SK-N-SH treated with all-trans-retinoic acid at 6 μM for 48 hours (cell line): ENCODE results near the gene FAM89A.

Experiments used
- ATAC-seq: fragments of 200-7000 bp; cut with Tn5 transposase; 3 replicates; pipeline ENCODE4 v1.9.1; 2020; ENCODE audit warnings: mild to moderate bottlenecking, moderate library complexity
- ARNTL ChIP-seq: fragments of 450-650 bp; formaldehyde crosslinking; IDR thresholded peaks from 2 replicates; pipeline ENCODE4 v1.5.0; 2020; ENCODE audit warnings: low read depth, mild to moderate bottlenecking, moderate library complexity, borderline replicate concordance
- BACH2 ChIP-seq: fragments of 250-450 bp; sonication (Bioruptor Pico); IDR thresholded peaks from 2 replicates; pipeline ENCODE4 v1.9.0; 2021; ENCODE audit warnings: mild to moderate bottlenecking, borderline replicate concordance
- CSDC2 ChIP-seq: fragments of 250-450 bp; sonication (Bioruptor Pico); IDR thresholded peaks from 2 replicates; pipeline ENCODE4 v1.5.0; 2020; ENCODE audit warnings: mild to moderate bottlenecking, moderate library complexity
- ESRRG ChIP-seq: fragments of 250-450 bp; sonication (Bioruptor Pico); IDR thresholded peaks from 2 replicates; pipeline ENCODE4 v1.6.1; 2021; ENCODE audit warnings: mild to moderate bottlenecking
- GLIS3 ChIP-seq: fragments of 250-450 bp; sonication (Bioruptor Pico); IDR thresholded peaks from 2 replicates; pipeline ENCODE4 v1.5.0; 2020; ENCODE audit warnings: mild to moderate bottlenecking, moderate library complexity
- ISL1 ChIP-seq: fragments of 250-450 bp; sonication (Bioruptor Pico); IDR thresholded peaks from 2 replicates; pipeline ENCODE4 v2.1.2; 2022; ENCODE audit warnings: mild to moderate bottlenecking, moderate library complexity
- PPARA ChIP-seq: fragments of 250-450 bp; sonication (Bioruptor Pico); IDR thresholded peaks from 2 replicates; pipeline ENCODE4 v1.5.0; 2020; ENCODE audit warnings: mild to moderate bottlenecking, borderline replicate concordance
- RARB ChIP-seq: fragments of 250-450 bp; sonication (Bioruptor Pico); IDR thresholded peaks from 2 replicates; pipeline ENCODE4 v1.8.0; 2021; ENCODE audit warnings: mild to moderate bottlenecking, moderate library complexity
- SNAI2 ChIP-seq: fragments of 250-450 bp; sonication (Bioruptor Pico); IDR thresholded peaks from 2 replicates; pipeline ENCODE4 v1.5.0; 2020; ENCODE audit warnings: mild to moderate bottlenecking, moderate library complexity
- TCF4 ChIP-seq: fragments of 250-450 bp; sonication (Bioruptor Pico); IDR thresholded peaks from 2 replicates; pipeline ENCODE4 v1.8.0; 2021; ENCODE audit warnings: mild to moderate bottlenecking, moderate library complexity, borderline replicate concordance
- TOX ChIP-seq: fragments of 250-450 bp; sonication (Bioruptor Pico); IDR thresholded peaks from 2 replicates; pipeline ENCODE4 v1.8.0; 2021; ENCODE audit warnings: mild to moderate bottlenecking, moderate library complexity, borderline replicate concordance
- ZC3H10 ChIP-seq: fragments of 250-450 bp; sonication (Bioruptor Pico); IDR thresholded peaks from 2 replicates; pipeline ENCODE4 v1.5.1; 2021; ENCODE audit warnings: mild to moderate bottlenecking, moderate library complexity
- ZFP3 ChIP-seq: fragments of 250-450 bp; sonication (Bioruptor Pico); IDR thresholded peaks from 2 replicates; pipeline ENCODE4 v1.5.0; 2020; ENCODE audit warnings: mild to moderate bottlenecking, moderate library complexity
- ZFP30 ChIP-seq: fragments of 450-650 bp; formaldehyde crosslinking; IDR thresholded peaks from 2 replicates; pipeline ENCODE4 v1.5.0; 2022; ENCODE audit warnings: mild to moderate bottlenecking, moderate library complexity
- ZNF70 ChIP-seq: fragments of 450-650 bp; formaldehyde crosslinking; IDR thresholded peaks from 2 replicates; pipeline ENCODE4 v1.5.0; 2020; ENCODE audit warnings: mild to moderate bottlenecking, moderate library complexity
- ZNF8 ChIP-seq: fragments of 450-650 bp; formaldehyde crosslinking; IDR thresholded peaks from 2 replicates; pipeline ENCODE4 v1.5.0; 2020; ENCODE audit warnings: mild to moderate bottlenecking, moderate library complexity
- TF ChIP-seq, protein P1 (sequence below): fragments of 250-450 bp; sonication (Bioruptor Pico); IDR thresholded peaks from 2 replicates; pipeline ENCODE4 v1.5.1; 2021; ENCODE audit warnings: mild to moderate bottlenecking, moderate library complexity
- TF ChIP-seq, protein P2 (sequence below): fragments of 250-450 bp; sonication (Bioruptor Pico); IDR thresholded peaks from 2 replicates; pipeline ENCODE4 v1.5.1; 2020; ENCODE audit warnings: low read depth, mild to moderate bottlenecking, moderate library complexity
- TF ChIP-seq, protein P3 (sequence below): fragments of 250-450 bp; sonication (Bioruptor Pico); IDR thresholded peaks from 2 replicates; pipeline ENCODE4 v1.5.0; 2020; ENCODE audit warnings: mild to moderate bottlenecking, moderate library complexity
- TF ChIP-seq, protein P4 (sequence below): fragments of 250-450 bp; sonication (Bioruptor Pico); IDR thresholded peaks from 2 replicates; pipeline ENCODE4 v1.8.0; 2021; ENCODE audit warnings: low read depth, mild to moderate bottlenecking, moderate library complexity, borderline replicate concordance

Gene FAM89A

DNA sequence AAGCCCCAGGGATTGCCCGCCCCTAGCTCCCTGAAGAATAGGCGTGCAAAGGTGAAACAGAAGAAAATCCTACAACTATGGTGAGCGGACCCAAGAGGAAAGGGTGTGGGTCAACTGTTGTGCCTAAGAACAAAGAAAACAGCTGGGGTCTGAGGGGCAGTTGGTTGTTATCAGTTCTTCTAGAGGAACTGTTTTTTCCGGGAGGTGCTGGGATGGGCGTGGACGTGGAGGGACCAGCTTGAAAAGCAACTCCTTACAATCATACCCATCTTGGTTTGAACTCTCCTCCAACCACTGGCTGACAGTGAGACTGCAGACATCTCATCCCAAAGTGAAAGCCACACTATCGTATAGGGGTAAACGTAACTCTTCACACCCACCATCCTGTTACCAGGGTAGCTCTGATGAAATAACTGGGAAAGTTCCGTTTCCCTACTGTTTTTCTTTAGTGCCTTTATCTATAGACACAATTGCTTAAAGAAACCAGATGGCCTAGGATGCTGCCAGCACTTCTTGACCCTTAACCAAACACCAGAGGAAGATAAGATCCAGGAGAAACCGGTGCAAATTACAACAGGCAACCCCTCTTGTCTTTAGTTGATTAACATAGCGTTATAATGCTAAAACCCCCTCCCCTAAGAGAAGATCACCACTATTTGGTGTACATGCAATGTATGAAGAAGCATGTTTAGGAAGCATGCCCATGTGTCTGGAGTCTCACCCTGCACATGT, 25.6 kb upstream of the FAM89A start:
- ATAC-seq = no peak; the same call in 2 of the 3 replicates
- TF ChIP-seq, protein P1, sequence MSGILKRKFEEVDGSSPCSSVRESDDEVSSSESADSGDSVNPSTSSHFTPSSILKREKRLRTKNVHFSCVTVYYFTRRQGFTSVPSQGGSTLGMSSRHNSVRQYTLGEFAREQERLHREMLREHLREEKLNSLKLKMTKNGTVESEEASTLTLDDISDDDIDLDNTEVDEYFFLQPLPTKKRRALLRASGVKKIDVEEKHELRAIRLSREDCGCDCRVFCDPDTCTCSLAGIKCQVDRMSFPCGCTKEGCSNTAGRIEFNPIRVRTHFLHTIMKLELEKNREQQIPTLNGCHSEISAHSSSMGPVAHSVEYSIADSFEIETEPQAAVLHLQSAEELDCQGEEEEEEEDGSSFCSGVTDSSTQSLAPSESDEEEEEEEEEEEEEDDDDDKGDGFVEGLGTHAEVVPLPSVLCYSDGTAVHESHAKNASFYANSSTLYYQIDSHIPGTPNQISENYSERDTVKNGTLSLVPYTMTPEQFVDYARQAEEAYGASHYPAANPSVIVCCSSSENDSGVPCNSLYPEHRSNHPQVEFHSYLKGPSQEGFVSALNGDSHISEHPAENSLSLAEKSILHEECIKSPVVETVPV = no peak
- TF ChIP-seq RARB (CRISPR knock-in tag) (no peak), ZNF70 (no peak), ARNTL (no peak), ZFP30 (no peak), CSDC2 (CRISPR knock-in tag) (no peak), SNAI2 (CRISPR knock-in tag) (no peak)

DNA sequence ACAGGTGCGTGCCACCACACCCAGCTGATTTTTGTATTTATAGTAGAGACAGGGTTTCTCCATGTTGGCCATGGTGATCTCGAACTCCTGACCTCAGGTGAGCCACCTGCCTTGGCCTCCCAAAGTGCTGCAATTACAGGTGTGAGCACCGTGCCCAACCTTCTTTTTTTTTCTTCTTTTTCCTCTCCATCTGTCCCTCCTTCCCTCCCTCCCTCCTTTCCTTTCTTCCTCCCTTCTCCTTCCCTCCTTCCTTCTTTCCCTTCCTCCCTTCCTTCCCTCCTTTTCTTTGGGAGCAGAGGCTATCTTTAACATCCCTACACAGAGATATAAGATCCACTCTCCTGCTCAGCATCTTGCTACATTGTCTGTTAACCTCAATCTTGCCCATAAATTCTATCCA, 24.4 kb upstream of the FAM89A start:
- TF ChIP-seq, protein P2, sequence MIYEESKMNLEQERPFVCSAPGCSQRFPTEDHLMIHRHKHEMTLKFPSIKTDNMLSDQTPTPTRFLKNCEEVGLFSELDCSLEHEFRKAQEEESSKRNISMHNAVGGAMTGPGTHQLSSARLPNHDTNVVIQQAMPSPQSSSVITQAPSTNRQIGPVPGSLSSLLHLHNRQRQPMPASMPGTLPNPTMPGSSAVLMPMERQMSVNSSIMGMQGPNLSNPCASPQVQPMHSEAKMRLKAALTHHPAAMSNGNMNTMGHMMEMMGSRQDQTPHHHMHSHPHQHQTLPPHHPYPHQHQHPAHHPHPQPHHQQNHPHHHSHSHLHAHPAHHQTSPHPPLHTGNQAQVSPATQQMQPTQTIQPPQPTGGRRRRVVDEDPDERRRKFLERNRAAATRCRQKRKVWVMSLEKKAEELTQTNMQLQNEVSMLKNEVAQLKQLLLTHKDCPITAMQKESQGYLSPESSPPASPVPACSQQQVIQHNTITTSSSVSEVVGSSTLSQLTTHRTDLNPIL (CRISPR knock-in tag) = no peak
- TF ChIP-seq, protein P3, sequence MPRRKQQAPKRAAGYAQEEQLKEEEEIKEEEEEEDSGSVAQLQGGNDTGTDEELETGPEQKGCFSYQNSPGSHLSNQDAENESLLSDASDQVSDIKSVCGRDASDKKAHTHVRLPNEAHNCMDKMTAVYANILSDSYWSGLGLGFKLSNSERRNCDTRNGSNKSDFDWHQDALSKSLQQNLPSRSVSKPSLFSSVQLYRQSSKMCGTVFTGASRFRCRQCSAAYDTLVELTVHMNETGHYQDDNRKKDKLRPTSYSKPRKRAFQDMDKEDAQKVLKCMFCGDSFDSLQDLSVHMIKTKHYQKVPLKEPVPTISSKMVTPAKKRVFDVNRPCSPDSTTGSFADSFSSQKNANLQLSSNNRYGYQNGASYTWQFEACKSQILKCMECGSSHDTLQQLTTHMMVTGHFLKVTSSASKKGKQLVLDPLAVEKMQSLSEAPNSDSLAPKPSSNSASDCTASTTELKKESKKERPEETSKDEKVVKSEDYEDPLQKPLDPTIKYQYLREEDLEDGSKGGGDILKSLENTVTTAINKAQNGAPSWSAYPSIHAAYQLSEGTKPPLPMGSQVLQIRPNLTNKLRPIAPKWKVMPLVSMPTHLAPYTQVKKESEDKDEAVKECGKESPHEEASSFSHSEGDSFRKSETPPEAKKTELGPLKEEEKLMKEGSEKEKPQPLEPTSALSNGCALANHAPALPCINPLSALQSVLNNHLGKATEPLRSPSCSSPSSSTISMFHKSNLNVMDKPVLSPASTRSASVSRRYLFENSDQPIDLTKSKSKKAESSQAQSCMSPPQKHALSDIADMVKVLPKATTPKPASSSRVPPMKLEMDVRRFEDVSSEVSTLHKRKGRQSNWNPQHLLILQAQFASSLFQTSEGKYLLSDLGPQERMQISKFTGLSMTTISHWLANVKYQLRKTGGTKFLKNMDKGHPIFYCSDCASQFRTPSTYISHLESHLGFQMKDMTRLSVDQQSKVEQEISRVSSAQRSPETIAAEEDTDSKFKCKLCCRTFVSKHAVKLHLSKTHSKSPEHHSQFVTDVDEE (CRISPR knock-in tag) = no peak
- TF ChIP-seq ZFP30 = no peak
- no peak for TF ChIP-seq ISL1 (CRISPR knock-in tag)
- TF ChIP-seq, protein P4, sequence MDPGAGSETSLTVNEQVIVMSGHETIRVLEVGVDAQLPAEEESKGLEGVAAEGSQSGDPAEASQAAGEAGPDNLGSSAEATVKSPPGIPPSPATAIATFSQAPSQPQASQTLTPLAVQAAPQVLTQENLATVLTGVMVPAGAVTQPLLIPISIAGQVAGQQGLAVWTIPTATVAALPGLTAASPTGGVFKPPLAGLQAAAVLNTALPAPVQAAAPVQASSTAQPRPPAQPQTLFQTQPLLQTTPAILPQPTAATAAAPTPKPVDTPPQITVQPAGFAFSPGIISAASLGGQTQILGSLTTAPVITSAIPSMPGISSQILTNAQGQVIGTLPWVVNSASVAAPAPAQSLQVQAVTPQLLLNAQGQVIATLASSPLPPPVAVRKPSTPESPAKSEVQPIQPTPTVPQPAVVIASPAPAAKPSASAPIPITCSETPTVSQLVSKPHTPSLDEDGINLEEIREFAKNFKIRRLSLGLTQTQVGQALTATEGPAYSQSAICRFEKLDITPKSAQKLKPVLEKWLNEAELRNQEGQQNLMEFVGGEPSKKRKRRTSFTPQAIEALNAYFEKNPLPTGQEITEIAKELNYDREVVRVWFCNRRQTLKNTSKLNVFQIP (CRISPR knock-in tag) = no peak
- TF ChIP-seq PPARA = no peak
- TF ChIP-seq CSDC2 (CRISPR knock-in tag) = no peak
- TF ChIP-seq SNAI2 (CRISPR knock-in tag) = no peak
- no peak for TF ChIP-seq ZC3H10 (CRISPR knock-in tag)
- TF ChIP-seq TCF4 (CRISPR knock-in tag) = no peak
- TF ChIP-seq GLIS3 (CRISPR knock-in tag) = no peak
- TF ChIP-seq TOX (CRISPR knock-in tag) = no peak
- TF ChIP-seq ZNF8 (CRISPR knock-in tag) = no peak
- no peak for TF ChIP-seq BACH2 (CRISPR knock-in tag)
- no peak for ATAC-seq

DNA sequence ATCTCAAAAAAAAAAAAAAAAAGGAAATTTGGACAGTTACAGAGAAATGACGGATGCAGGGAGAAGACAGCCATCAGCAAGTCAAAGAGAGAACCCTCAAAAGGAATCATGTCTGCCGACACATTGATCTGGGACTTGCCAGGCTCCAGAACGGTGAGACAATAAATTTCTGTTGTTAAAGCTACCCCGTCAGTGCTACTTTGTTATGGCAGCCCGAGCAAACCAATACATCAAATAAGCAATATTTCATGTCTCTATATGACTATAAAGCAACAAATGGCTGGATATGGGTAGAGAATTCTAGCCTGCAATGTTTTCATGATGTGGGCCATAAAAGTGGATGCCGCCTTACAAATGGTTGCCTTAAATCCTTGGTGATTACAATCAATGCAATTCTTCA, 23.3 kb upstream of the FAM89A start:
- no peak for ATAC-seq
- TF ChIP-seq, protein P4 (CRISPR knock-in tag) = no peak
- TF ChIP-seq ESRRG (CRISPR knock-in tag) = no peak
- TF ChIP-seq PPARA = no peak
- no peak for TF ChIP-seq ZNF70
- TF ChIP-seq RARB (CRISPR knock-in tag) = no peak
- TF ChIP-seq, protein P2 (CRISPR knock-in tag) = no peak
- no peak for TF ChIP-seq TOX (CRISPR knock-in tag)
- no peak for TF ChIP-seq ZFP3 (CRISPR knock-in tag)
- TF ChIP-seq ARNTL = no peak
- no peak for TF ChIP-seq ZC3H10 (CRISPR knock-in tag)
- TF ChIP-seq ZNF8 (CRISPR knock-in tag) = no peak
